ENCODE measurements around the gene CFAP97D1.

The CFAP97D1 gene

GRCh38 chr17:43826206-43826605 is 46.0 kb downstream of the CFAP97D1 start:
- DNase-seq (ENCODE audit: low read depth in 2 of 2): no peak

- DNase-seq (ENCODE audit: low read depth in 2 of 2): no peak
Observed at GRCh38 chr17:43827596-43827995, 47.4 kb downstream of the CFAP97D1 start.

GRCh38 chr17:43829738-43830137 is 49.5 kb downstream of the CFAP97D1 start:
- DNase-seq (ENCODE audit: low read depth in 2 of 2): no peak

DNA sequence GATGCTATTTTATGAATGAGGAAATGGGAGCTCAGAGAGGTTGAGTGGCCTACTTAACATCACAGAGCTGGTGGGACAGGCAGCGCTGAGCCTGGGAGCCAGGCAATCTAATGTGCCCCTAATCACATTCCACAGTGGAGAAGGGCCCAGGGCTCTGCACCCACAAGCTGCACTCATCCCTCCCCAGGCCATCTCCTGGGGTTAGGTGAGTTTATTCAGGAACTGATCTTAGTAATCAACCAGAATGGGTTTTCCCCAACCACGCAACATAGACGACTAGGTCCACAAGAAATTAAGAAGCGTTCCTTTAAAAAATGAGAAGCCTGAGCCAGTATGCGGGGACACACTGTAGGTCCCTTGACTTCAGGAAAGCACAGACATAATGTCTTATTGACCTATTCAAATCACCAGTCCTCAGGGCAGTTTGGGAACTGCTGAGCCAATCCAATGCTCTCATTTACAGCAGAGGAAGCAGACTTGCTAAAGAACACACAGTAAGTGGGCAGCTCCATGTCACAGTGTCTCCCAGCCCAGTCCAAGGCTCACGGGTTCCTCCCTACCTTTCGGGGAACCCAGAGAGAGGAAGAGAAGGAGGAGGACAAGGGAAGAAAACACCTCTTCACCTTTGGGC is 50.4 kb downstream of the CFAP97D1 start:
- no peak for DNase-seq (ENCODE audit: low read depth in 2 of 2)

GRCh38 chr17:43831633-43832032 is 51.4 kb downstream of the CFAP97D1 start:
- DNase-seq (ENCODE audit: low read depth in 2 of 2): no peak

GRCh38 chr17:43832168-43832975 is 52.1 kb downstream of the CFAP97D1 start:
- DNase-seq (ENCODE audit: low read depth in 2 of 2): no peak

- DNase-seq (ENCODE audit: low read depth in 2 of 2): peak in 1 of 2 donors; percentile 48
Observed at GRCh38 chr17:43832976-43833829, 53.0 kb downstream of the CFAP97D1 start, which contains the start of gene MPP3. TSS of gene MPP3 (minus strand) at chr17:43833146. CDS start at chr17:43831906, 1,240 bp downstream.

DNA sequence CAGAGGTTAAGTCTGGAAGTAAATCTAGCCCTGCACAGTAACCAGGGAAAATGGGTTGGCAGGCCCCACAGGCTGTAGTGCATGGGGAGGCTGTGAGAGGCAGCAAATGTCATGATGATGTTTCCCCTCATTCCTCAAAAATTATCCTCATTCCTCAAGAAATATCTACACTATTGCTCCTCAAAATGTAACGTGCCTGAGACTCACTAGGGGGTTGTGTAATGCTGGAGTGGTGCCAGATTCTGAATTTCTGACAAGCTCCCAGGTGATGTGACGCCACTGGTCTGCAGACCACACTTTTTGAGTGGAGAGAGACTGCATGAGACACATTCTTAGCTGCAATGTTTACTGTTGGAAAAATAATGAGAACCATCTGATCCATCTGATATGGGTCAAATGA is 53.9 kb downstream of the CFAP97D1 start:
- DNase-seq (ENCODE audit: low read depth in 2 of 2): no peak

Measured in stimulated activated CD8-positive, alpha-beta memory T cell treated with anti-CD3 and anti-CD28 coated beads, Interleukin-7, amount 100 ng/mL, for 4 hours (primary cell).